ENCODE measurements around the gene RAD51B.

RAD51B gene

DNA sequence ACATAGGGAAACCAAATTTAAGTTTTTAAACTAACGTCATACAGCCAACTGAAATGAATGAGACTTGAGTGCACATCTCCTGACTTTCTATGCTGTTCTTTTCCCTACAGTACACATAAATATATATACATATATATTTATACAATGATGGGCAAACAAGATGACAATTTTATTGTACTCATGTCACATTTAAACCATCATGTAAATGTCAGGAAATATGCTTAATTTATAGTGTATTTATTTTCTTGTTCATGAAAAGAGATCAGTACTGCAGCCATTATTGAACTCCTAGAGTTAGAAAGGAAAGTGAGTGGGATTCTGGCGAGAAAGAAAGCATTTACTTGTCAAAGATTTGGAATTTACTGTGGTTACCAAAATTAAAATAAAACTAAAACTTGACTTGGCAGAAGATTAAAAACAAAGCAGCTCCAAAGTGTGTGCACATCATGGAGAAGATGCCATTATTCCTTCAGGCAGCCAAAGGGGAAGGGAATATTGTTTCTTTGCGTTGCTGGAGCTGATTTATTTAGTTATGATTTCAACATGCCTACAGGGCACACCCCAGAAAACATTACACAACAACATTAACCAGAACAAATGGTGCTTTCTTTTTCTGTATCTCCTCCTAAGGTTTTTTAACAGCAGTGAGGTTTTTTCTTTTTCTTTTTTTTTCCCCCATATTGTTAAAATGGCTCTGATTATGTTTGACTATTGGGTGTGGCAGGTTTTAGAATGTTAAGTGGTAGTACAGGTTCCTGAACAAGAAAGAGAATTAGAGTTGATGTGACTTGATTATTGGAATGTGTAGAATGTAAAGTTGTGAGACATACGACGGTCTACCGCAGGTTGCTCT is 144.6 kb downstream of the RAD51B start:
- TF ChIP-seq, protein P1, sequence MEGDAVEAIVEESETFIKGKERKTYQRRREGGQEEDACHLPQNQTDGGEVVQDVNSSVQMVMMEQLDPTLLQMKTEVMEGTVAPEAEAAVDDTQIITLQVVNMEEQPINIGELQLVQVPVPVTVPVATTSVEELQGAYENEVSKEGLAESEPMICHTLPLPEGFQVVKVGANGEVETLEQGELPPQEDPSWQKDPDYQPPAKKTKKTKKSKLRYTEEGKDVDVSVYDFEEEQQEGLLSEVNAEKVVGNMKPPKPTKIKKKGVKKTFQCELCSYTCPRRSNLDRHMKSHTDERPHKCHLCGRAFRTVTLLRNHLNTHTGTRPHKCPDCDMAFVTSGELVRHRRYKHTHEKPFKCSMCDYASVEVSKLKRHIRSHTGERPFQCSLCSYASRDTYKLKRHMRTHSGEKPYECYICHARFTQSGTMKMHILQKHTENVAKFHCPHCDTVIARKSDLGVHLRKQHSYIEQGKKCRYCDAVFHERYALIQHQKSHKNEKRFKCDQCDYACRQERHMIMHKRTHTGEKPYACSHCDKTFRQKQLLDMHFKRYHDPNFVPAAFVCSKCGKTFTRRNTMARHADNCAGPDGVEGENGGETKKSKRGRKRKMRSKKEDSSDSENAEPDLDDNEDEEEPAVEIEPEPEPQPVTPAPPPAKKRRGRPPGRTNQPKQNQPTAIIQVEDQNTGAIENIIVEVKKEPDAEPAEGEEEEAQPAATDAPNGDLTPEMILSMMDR (IDR thresholded peaks at IDR 0.05), result no peak

DNA sequence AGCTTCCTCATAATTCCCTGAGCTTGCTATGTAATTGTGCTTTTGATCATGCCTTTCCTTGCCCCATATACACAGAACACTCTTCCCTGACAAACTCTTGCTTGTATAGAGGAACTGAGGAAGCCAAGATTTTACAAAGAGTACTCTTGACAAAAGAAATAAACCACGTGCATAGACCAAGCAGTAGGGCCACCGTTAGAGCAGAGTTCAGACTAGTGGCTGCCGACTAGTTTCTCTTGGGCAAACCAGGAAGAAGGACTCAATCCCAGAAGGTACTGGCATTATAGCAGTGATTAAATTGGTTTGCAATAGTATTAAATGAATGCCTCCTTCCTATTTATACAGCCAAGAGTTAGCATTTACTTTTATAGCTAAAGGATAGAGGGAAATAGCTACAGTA is 146.1 kb downstream of the RAD51B start:
- TF ChIP-seq, protein P1 (IDR thresholded peaks at IDR 0.05), result no peak

DNA sequence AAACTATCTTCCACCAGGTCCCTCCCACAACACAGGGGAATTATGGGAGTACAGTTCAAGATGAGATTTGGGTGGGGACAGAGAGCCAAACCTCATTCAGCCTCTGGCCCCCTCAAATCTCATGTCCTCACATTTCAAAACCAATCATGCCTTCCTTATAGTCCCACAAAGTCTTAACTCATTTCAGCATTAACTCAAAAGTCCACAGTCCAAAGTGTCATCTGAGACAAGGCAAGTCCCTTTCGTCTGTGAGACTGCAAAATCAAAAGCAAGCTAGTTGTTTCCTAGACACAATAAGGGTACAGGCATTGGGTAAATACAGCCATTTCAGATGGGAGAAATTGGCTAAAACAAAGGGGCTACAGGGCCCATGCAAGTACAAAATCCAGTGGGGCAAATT is 147.6 kb downstream of the RAD51B start:
- TF ChIP-seq, protein P1 (IDR thresholded peaks at IDR 0.05), result no peak

DNA sequence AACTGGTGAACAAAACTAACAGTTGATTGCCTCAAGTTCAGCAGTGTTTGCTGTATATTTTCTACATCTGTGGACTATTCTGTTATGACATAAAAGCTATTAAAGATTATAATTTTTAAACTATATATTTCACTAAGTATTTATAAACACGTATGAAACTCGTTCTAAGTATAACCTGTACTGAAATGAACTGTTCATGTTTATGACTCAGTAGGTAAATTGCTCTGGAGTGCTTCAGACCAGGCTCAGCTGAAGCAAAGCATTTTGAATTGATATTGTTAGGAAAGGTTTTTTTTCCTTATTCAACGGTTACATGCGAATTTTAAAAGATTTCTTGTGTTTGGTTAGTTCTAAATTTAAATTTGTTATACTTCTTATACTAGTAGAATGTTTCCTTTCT is 151.3 kb downstream of the RAD51B start:
- TF ChIP-seq, protein P1 (IDR thresholded peaks at IDR 0.05), result no peak

DNA sequence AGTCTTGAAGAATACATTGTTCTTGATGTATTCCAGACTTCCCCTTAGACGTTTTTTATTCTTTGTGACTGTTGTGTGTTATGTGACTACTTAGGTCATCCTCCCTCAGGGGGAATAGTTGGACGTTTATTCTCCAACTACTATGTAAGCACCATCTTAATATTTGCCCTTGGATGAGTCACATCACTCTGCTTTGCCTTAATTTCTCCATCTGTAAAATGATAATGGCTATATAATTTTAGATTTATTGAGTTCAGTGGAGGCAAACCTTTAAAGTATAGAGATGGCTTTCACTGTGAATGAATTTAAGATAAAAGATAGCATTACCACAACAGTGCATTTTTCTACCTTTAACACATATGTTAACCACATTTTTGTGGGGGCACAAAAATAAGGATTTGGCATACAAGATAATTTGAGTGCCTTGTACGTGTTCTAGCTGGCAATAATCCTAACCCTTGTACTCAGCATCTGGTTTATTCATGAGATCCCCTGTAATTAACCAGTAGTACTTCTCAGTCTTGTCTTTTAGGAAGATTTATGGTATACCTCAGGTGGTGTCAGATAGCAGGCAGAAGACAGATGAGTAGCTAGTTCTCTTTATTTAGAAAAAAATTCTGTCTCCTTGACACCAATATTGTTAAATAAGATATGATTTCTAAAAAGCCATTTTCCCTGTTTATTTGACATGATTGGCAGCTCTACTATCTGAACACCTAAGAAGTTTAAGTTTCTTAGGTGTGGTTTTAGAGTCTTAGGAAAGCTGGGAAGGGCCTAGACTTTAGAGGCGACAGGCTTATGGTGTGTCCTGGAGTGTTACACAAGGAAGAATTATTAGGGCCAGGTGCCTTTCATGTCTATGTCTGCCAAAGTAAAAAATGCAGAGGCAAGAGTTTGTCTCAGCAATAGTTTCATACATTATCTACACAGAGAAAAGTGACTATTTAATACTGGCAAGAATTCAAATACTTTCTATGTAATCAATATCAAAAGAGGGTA is 152.3 kb downstream of the RAD51B start:
- TF ChIP-seq, protein P1 (IDR thresholded peaks at IDR 0.05), result no peak

DNA sequence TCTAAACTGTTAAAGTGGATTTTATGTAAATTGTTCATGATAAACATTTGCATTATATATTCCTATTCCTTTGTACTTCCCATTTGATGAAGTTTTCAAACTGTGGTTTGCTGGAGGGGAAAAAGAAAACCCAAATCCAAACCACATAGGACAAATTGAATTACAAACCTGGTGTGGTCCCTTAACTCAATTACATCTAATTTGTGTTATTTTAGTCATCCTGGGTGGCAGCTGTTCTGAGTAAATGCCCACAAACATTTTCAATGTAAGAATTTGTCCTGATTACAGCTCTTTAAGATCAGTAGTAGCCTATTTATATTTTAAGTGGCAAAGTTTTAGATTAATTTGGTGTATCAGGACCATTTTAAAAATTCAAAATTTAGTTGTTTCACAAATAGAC is 153.9 kb downstream of the RAD51B start:
- TF ChIP-seq, protein P1 (IDR thresholded peaks at IDR 0.05), result no peak

DNA sequence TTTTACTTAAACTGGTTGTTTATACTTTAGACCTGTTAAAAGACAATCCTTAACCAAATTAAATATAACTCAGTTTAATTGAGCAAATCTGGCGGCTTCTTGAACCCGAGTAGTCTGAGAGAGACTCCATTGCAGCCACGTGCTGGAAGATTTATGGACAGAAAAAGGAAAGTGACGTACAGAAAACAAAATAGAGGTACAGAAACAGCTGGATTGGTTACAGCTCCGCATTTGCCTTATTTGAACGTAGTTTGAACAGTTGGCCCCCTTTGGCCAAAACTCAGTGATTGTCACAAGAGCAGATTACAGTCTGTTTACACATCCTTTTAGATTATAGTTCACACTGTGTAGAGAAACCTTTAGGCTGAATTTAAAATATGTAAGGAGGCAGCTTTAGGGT is 155.9 kb downstream of the RAD51B start:
- TF ChIP-seq, protein P1 (IDR thresholded peaks at IDR 0.05), result no peak
